K562 (cell line): ENCODE measurements around the gene CPZ. TPM values are rescaled to one million over a fixed set of nuclear protein-coding genes. Genes with fewer than 3 reads are reported as not detected.
A peak's percentile ranks its signal among the peaks of the same experiment; 100 is the strongest.

ENCODE experiments used
- ATAC-seq: fragments of 200-7000 bp; cut with Tn5 transposase; 3 replicates; pipeline ENCODE4 v1.9.1; 2020; ENCODE audit warnings: moderate library complexity
- BruUV-seq: library from RNA; stranded (reverse); fragments of 400-500 nt; replicated peaks from 2 replicates; lab custom pipeline; 2021; lab: Mats Ljungman, UMichigan
- CTCF ChIA-PET: fragments of 300-600 bp; formaldehyde crosslinking; extraction: SDS; loops from one replicate; lab custom pipeline; 2021; ENCODE audit warnings: low intra/inter-chr PET ratio; lab: Yijun Ruan, JAX
- POLR2A ChIA-PET: fragments of 300-600, 350-650 bp; sonication (Branson Sonifier 250); formaldehyde crosslinking; extraction: SDS; loops from one replicate; lab custom pipeline; 2021; ENCODE audit warnings: antibody characterized with exemption, inconsistent platforms; lab: Yijun Ruan, JAX
- DNase-seq, 4 experiments: peaks; one replicate each; pipeline versions ENCODE4 v3.0.0 to v3.0.0-alpha.2; 2011 to 2018; ENCODE audit warnings: low spot score in 3 of 4, mixed read lengths in 3 of 4; ENCODE audit errors: extremely low read depth in 1 of 4
- FAIRE-seq: peaks from 2 replicates; lab custom pipeline; 2011; peaks lifted over from hg19 to GRCh38; lab: Jason Lieb, UNC
- H2AFZ ChIP-seq: 2 replicates; pipeline ENCODE4 v1.6.0; 2011; ENCODE audit warnings: low read depth, low read length, control low read depth, inconsistent platforms
- H3K27ac ChIP-seq: fragments of 200-600 bp; 3 replicates; pipeline ENCODE4 v1.8.0; 2011; ENCODE audit warnings: low read depth, mild to moderate bottlenecking, control low read depth, inconsistent platforms, low read length, moderate library complexity, mixed read lengths; ENCODE audit errors: extremely low read depth
- H3K27me3 ChIP-seq, 2 experiments: fragments of 300-600 bp in 1 of 2; 2 replicates in 1 of 2; 3 replicates in 1 of 2; pipeline versions ENCODE4 v1.6.0 to v1.8.0; 2011; ENCODE audit warnings: inconsistent platforms in 2 of 2, low read length in 2 of 2, mild to moderate bottlenecking in 1 of 2, mixed read lengths in 1 of 2, moderate library complexity in 1 of 2; ENCODE audit not compliant: control insufficient read depth in 2 of 2, insufficient read depth in 2 of 2
- H3K36me3 ChIP-seq: fragments of 300-600 bp; 3 replicates; pipeline ENCODE4 v1.8.0; 2011; ENCODE audit warnings: mild to moderate bottlenecking, low read length, inconsistent platforms; ENCODE audit not compliant: control insufficient read depth, insufficient read depth
- H3K4me1 ChIP-seq, 2 experiments: fragments of 200-600 bp in 1 of 2; replicated peaks in 1 of 2; 2 replicates in 1 of 2; 3 replicates in 1 of 2; pipeline versions ENCODE4 v1.5.1 to v1.8.0; 2011; ENCODE audit warnings: inconsistent platforms in 2 of 2, low read length in 2 of 2, mild to moderate bottlenecking in 1 of 2, mixed read lengths in 1 of 2, moderate library complexity in 1 of 2; ENCODE audit not compliant: control insufficient read depth in 2 of 2, insufficient read depth in 2 of 2
- H3K4me2 ChIP-seq: 2 replicates; pipeline ENCODE4 v1.6.1; 2011; ENCODE audit warnings: low read length, control low read depth, inconsistent platforms, mixed read lengths; ENCODE audit not compliant: insufficient read depth
- H3K4me3 ChIP-seq: fragments of 200-600 bp; sonication (generic), shearing (Covaris generic); 2 replicates; pipeline ENCODE4 v1.5.1; 2016; ENCODE audit warnings: control low read depth, inconsistent platforms
- H3K79me2 ChIP-seq: fragments of 200-600 bp; 3 replicates; pipeline ENCODE4 v1.8.0; 2011; ENCODE audit warnings: low read length, inconsistent platforms; ENCODE audit not compliant: control insufficient read depth, insufficient read depth
- H3K9ac ChIP-seq, 2 experiments: 2 replicates each; pipeline versions ENCODE4 v1.6.0 to v1.6.1; 2011; ENCODE audit warnings: low read depth in 2 of 2, low read length in 2 of 2, control low read depth in 1 of 2, inconsistent platforms in 1 of 2, mild to moderate bottlenecking in 1 of 2, mixed read lengths in 1 of 2; ENCODE audit not compliant: insufficient read depth in 1 of 2
- H3K9me1 ChIP-seq: one replicate; pipeline ENCODE4 v1.6.0; 2011; ENCODE audit warnings: inconsistent platforms, mild to moderate bottlenecking, low read length, moderate library complexity; ENCODE audit not compliant: control insufficient read depth, insufficient read depth
- H3K9me3 ChIP-seq: replicated peaks from 2 replicates; pipeline ENCODE4 v1.5.1; 2011; ENCODE audit warnings: low read depth, low read length, inconsistent platforms; ENCODE audit not compliant: control insufficient read depth, insufficient read depth
- H4K20me1 ChIP-seq: replicated peaks from 2 replicates; pipeline ENCODE4 v1.6.1; 2011; ENCODE audit warnings: low read length, inconsistent platforms, mixed read lengths; ENCODE audit not compliant: control insufficient read depth, insufficient read depth
- CREB1 ChIP-seq, 2 experiments: sonication (generic) in 1 of 2; formaldehyde crosslinking in 1 of 2; IDR thresholded peaks; 2 replicates each; pipeline versions ENCODE4 v1.6.1 to v1.8.0; 2012 to 2022; ENCODE audit warnings: inconsistent platforms in 1 of 2, mild to moderate bottlenecking in 1 of 2, missing genetic modification reagents in 1 of 2, moderate library complexity in 1 of 2
- CTBP1 ChIP-seq: fragments of 450-650 bp; IDR thresholded peaks from 2 replicates; pipeline ENCODE4 v1.6.1; 2016; ENCODE audit warnings: borderline replicate concordance
- GATAD2B ChIP-seq: fragments of 450-650 bp; IDR thresholded peaks from 2 replicates; pipeline ENCODE4 v1.6.1; 2017; ENCODE audit warnings: mild to moderate bottlenecking, borderline replicate concordance
- ILF3 ChIP-seq: fragments of 450-650 bp; IDR thresholded peaks from 2 replicates; pipeline ENCODE4 v1.6.1; 2018; ENCODE audit warnings: antibody characterized with exemption, mild to moderate bottlenecking, moderate library complexity, borderline replicate concordance
- KDM5B ChIP-seq: fragments of 200-600 bp; sonication (generic); IDR thresholded peaks from 2 replicates; pipeline ENCODE4 v1.6.1; 2012; ENCODE audit warnings: low read depth, mild to moderate bottlenecking, moderate library complexity, low read length, control low read depth, inconsistent platforms; ENCODE audit not compliant: insufficient replicate concordance
- MGA ChIP-seq: fragments of 450-650 bp; IDR thresholded peaks from 2 replicates; pipeline ENCODE4 v1.6.1; 2016; ENCODE audit warnings: mild to moderate bottlenecking, moderate library complexity
- NFATC3 ChIP-seq: fragments of 450-650 bp; IDR thresholded peaks from 2 replicates; pipeline ENCODE4 v1.6.1; 2017; ENCODE audit warnings: mild to moderate bottlenecking
- SIN3B ChIP-seq: fragments of 450-650 bp; IDR thresholded peaks from 2 replicates; pipeline ENCODE4 v1.6.1; 2017; ENCODE audit warnings: low read depth, mild to moderate bottlenecking, moderate library complexity
- ZBTB12 ChIP-seq: fragments of 250-450 bp; sonication (Bioruptor Pico); IDR thresholded peaks from 2 replicates; pipeline ENCODE4 v1.4.0; 2020
- ZFP36 ChIP-seq: fragments of 150-350 bp; IDR thresholded peaks from 2 replicates; pipeline ENCODE4 v1.6.1; 2018; ENCODE audit warnings: low read length, low read depth; ENCODE audit not compliant: partially characterized antibody
- WGBS: fragments of 100-300 bp; shearing (Covaris generic); methylation state at CpG from one replicate; pipeline ENCODE4 v1.1.6; 2016; ENCODE audit warnings: low coverage, mixed read lengths; ENCODE audit not compliant: insufficient coverage; ENCODE audit errors: missing lambda C conversion rate; 5-methylcytosine and 5-hydroxymethylcytosine counted together
- in situ Hi-C: fragments of 300-500 bp; cut with MboI; formaldehyde crosslinking; loops from 4 replicates; pipeline ENCODE4 v1.15.0; 2018; ENCODE audit warnings: inconsistent platforms, mixed read lengths
- intact Hi-C: fragments of 100-400 bp; cut with micrococcal nuclease; formaldehyde crosslinking; loops from 2 replicates; pipeline ENCODE4 v1.14.2; 2022
- polyA plus RNA-seq, 8 experiments: library from polyadenylated mRNA; depleted of rRNA in 4 of 8; stranded (reverse) in 5 of 8; unstranded in 3 of 8; fragments of >200 nt; fragmentation: Nextera tagmentation in 2 of 8; fragmentation: Illumina TruSeq in 1 of 8; extraction: Ambion mirVana in 2 of 8; extraction: Trizol in 1 of 8; gene quantifications; 2 replicates each; pipeline versions ENCODE4 v1.2.1 to v1.2.3, GENCODE V29; 2011 to 2014; ENCODE audit warnings: inconsistent platforms in 1 of 8, missing spikeins in 1 of 8
- total RNA-seq, 7 experiments: library from RNA; depleted of rRNA in 6 of 7; stranded (reverse); fragments of >200 nt in 6 of 7; fragmentation: Illumina TruSeq in 2 of 7; extraction: Trizol in 2 of 7; gene quantifications; 2 replicates each; pipeline versions ENCODE4 v1.2.1 to v1.2.3, GENCODE V29; 2011 to 2021; ENCODE audit warnings: low replicate concordance in 1 of 7

The CPZ gene
- total and polyA plus RNA-seq, 9 of the 15 experiments (the other 6 are each of a cell fraction or from before 2014, with no cell fraction given) = 0.06 to 2.2 (median 1.2) TPM; not detected in 1

- no peak overlapping the region for H2AFZ ChIP-seq
- peaks cover 22 to 79% of the 10 kb centered on the region in 2 experiments for H3K27me3 ChIP-seq
- no peaks in the 10 kb centered on the region for H3K9me1 ChIP-seq
- H3K36me3 ChIP-seq = no peaks in the 10 kb centered on the region
- ChIA-PET POLR2A (no interaction called here), CTCF (no interaction called here)
- peak; percentile 38; the same call in 2 of the 3 replicates for ATAC-seq
- no TSS peak for BruUV-seq
- intact Hi-C loops (no loop called here), in situ Hi-C loops (no loop called here)
- WGBS = 1% methylated on average over 16 of the region's 18 CpGs
- no peaks in the 10 kb centered on the region for H3K79me2 ChIP-seq
- no peaks in the 10 kb centered on the region; the same call in 1 of the 2 replicates for H4K20me1 ChIP-seq
- FAIRE-seq = no peak
- no peak overlapping the region for H3K4me2 ChIP-seq
- no peaks in the 10 kb centered on the region for H3K4me1 ChIP-seq
- H3K9ac ChIP-seq = no peak overlapping the region
- no peak overlapping the region for H3K4me3 ChIP-seq
- no peak overlapping the region for H3K27ac ChIP-seq
- DNase-seq = no peak
- no peaks in the 10 kb centered on the region for H3K9me3 ChIP-seq
- no peak for TF ChIP-seq CREB1 (IDR thresholded peaks at IDR 0.05)
- TF ChIP-seq CREB1 (CRISPR knock-in tag; IDR thresholded peaks at IDR 0.05) = no peak
- no peak for TF ChIP-seq SIN3B
- no peak for TF ChIP-seq GATAD2B
- TF ChIP-seq KDM5B = no peak
- no peak for TF ChIP-seq ZBTB12 (CRISPR knock-in tag)
- TF ChIP-seq ZFP36 = no peak
- no peak for TF ChIP-seq CTBP1
- TF ChIP-seq NFATC3 = no peak
- TF ChIP-seq MGA = no peak
- TF ChIP-seq ILF3 = no peak
These were observed 59.2 kb downstream of the CPZ start for GRCh38 chr4:8651661-8652180.
